HepG2 (cell line): ENCODE data around the gene SDC4. TPM values are rescaled to one million over a fixed set of nuclear protein-coding genes. Genes with fewer than 3 reads are reported as not detected.

ENCODE experiments used
- ATAC-seq: fragments of 200-7000 bp; cut with Tn5 transposase; 3 replicates; pipeline ENCODE4 v1.9.1; 2020; ENCODE audit warnings: mild to moderate bottlenecking, moderate library complexity
- BruUV-seq: library from RNA; stranded (reverse); fragments of 400-500 nt; replicated peaks from 2 replicates; lab custom pipeline; 2021; lab: Mats Ljungman, UMichigan
- CTCF ChIA-PET: fragments of 300-600 bp; formaldehyde crosslinking; extraction: SDS; loops from one replicate; lab custom pipeline; 2021; ENCODE audit warnings: low total read pairs, inconsistent platforms, low intra/inter-chr PET ratio; lab: Yijun Ruan, JAX
- POLR2A ChIA-PET: fragments of 350-600 bp; sonication (Branson Sonifier 250); formaldehyde crosslinking; loops from one replicate; lab custom pipeline; 2020; ENCODE audit warnings: antibody characterized with exemption, inconsistent platforms; lab: Yijun Ruan, JAX
- DNase-seq: peaks from one replicate; pipeline ENCODE4 v3.0.0-alpha.2; 2015; ENCODE audit warnings: low spot score
- FAIRE-seq: peaks from 3 replicates; lab custom pipeline; 2011; peaks lifted over from hg19 to GRCh38; lab: Jason Lieb, UNC
- H2AFZ ChIP-seq: one replicate; pipeline ENCODE4 v1.6.1; 2011; ENCODE audit warnings: low read length, inconsistent platforms
- H3K27ac ChIP-seq: fragments of 300-600 bp; 3 replicates; pipeline ENCODE4 v1.8.0; 2011; ENCODE audit warnings: mixed run types, mild to moderate bottlenecking, mixed read lengths, low read length, inconsistent platforms; ENCODE audit not compliant: insufficient read depth; ENCODE audit errors: extremely low read length
- H3K27me3 ChIP-seq, 2 experiments: fragments of 200-600 bp in 1 of 2; 2 replicates in 1 of 2; 3 replicates in 1 of 2; pipeline versions ENCODE4 v1.6.0 to v1.8.0; 2011; ENCODE audit warnings: low read length in 2 of 2, mild to moderate bottlenecking in 2 of 2, moderate library complexity in 2 of 2, inconsistent platforms in 1 of 2; ENCODE audit not compliant: insufficient read depth in 2 of 2, control insufficient read depth in 1 of 2
- H3K36me3 ChIP-seq, 2 experiments: fragments of 200-600 bp in 1 of 2; replicated peaks in 1 of 2; 2 replicates in 1 of 2; 3 replicates in 1 of 2; pipeline versions ENCODE4 v1.5.1 to v1.8.0; 2011; ENCODE audit warnings: low read length in 2 of 2, inconsistent platforms in 1 of 2; ENCODE audit not compliant: insufficient read depth in 2 of 2, control insufficient read depth in 1 of 2
- H3K4me1 ChIP-seq: 2 replicates; pipeline ENCODE4 v1.5.1; 2012; ENCODE audit warnings: low read length, inconsistent platforms; ENCODE audit not compliant: insufficient read depth
- H3K4me2 ChIP-seq: 2 replicates; pipeline ENCODE4 v1.6.0; 2011; ENCODE audit warnings: low read depth, low read length, inconsistent platforms
- H3K4me3 ChIP-seq, 3 experiments: fragments of 200-600 bp in 1 of 3; sonication (generic), shearing (Covaris generic) in 1 of 3; replicated peaks in 1 of 3; 2 replicates each; pipeline ENCODE4 v1.5.1; 2011 to 2016; ENCODE audit warnings: low read length in 3 of 3, inconsistent platforms in 2 of 3, low read depth in 2 of 3, mild to moderate bottlenecking in 2 of 3, control low read depth in 1 of 3, mixed read lengths in 1 of 3; ENCODE audit not compliant: insufficient read depth in 1 of 3
- H3K79me2 ChIP-seq: one replicate; pipeline ENCODE4 v1.6.1; 2011; ENCODE audit warnings: low read length, inconsistent platforms; ENCODE audit not compliant: insufficient read depth
- H3K9ac ChIP-seq: 2 replicates; pipeline ENCODE4 v1.6.0; 2011; ENCODE audit warnings: mild to moderate bottlenecking, low read depth, low read length, inconsistent platforms; ENCODE audit not compliant: insufficient read depth
- H3K9me3 ChIP-seq: 2 replicates; pipeline ENCODE4 v1.5.1; 2012; ENCODE audit warnings: mild to moderate bottlenecking, low read length
- H4K20me1 ChIP-seq: 2 replicates; pipeline ENCODE4 v1.6.0; 2011; ENCODE audit warnings: inconsistent platforms, mild to moderate bottlenecking, low read length, moderate library complexity; ENCODE audit not compliant: insufficient read depth
- AGO2 ChIP-seq: fragments of 200-400 bp; formaldehyde crosslinking; optimal IDR thresholded peaks from 2 replicates; pipeline ENCODE3; 2017; ENCODE audit warnings: mild to moderate bottlenecking, low read depth, low read length, moderate library complexity
- ARID3A ChIP-seq: IDR thresholded peaks from 2 replicates; pipeline ENCODE4 v1.6.1; 2012; ENCODE audit warnings: low read depth, low read length, improper control_type of control experiment
- ASH2L ChIP-seq: fragments of 300-600, 200-600 bp; sonication (generic); IDR thresholded peaks from 2 replicates; pipeline ENCODE4 v1.7.0; 2017; ENCODE audit warnings: low read depth, mild to moderate bottlenecking, moderate library complexity, mixed read lengths, low read length; ENCODE audit not compliant: insufficient read length
- ELF1 ChIP-seq: sonication (generic); formaldehyde crosslinking; IDR thresholded peaks from 2 replicates; pipeline ENCODE4 v1.4.0; 2020; ENCODE audit warnings: missing genetic modification reagents
- NFAT5 ChIP-seq: sonication (generic); formaldehyde crosslinking; IDR thresholded peaks from 2 replicates; pipeline ENCODE4 v1.4.0; 2020; ENCODE audit warnings: missing genetic modification reagents
- SKI ChIP-seq: fragments of 450-650 bp; IDR thresholded peaks from one replicate; pipeline ENCODE4 v1.6.1; 2018; ENCODE audit warnings: mild to moderate bottlenecking; ENCODE audit not compliant: partially characterized antibody
- SMYD3 ChIP-seq: sonication (generic); formaldehyde crosslinking; IDR thresholded peaks from 2 replicates; pipeline ENCODE4 v1.8.1; 2023; ENCODE audit warnings: mild to moderate bottlenecking, missing genetic modification reagents
- SOX6 ChIP-seq, 2 experiments: fragments of 450-650 bp in 1 of 2; sonication (generic) in 1 of 2; formaldehyde crosslinking in 1 of 2; IDR thresholded peaks; 2 replicates each; pipeline versions ENCODE4 v1.4.0 to v1.6.1; 2017 to 2020; ENCODE audit warnings: antibody characterized with exemption in 1 of 2, mild to moderate bottlenecking in 1 of 2, missing genetic modification reagents in 1 of 2
- ZBTB33 ChIP-seq: sonication (generic); formaldehyde crosslinking; IDR thresholded peaks from 2 replicates; pipeline ENCODE4 v1.4.0; 2020; ENCODE audit warnings: missing genetic modification reagents
- ZNF230 ChIP-seq: sonication (generic); formaldehyde crosslinking; IDR thresholded peaks from 2 replicates; pipeline ENCODE4 v1.4.0; 2020; ENCODE audit warnings: mild to moderate bottlenecking, missing genetic modification reagents
- ZNF615 ChIP-seq: sonication (generic); formaldehyde crosslinking; IDR thresholded peaks from 2 replicates; pipeline ENCODE4 v1.5.0; 2020; ENCODE audit warnings: mild to moderate bottlenecking, missing genetic modification reagents, borderline replicate concordance
- ZNF740 ChIP-seq: sonication (generic); formaldehyde crosslinking; IDR thresholded peaks from 2 replicates; pipeline ENCODE4 v1.4.0; 2020; ENCODE audit warnings: missing genetic modification reagents
- WGBS: methylation state at CpG from one replicate; pipeline ENCODE4 v1.1.6; 2017; ENCODE audit warnings: low lambda C conversion rate; 5-methylcytosine and 5-hydroxymethylcytosine counted together
- in situ Hi-C: cut with HindIII; loops from 2 replicates; pipeline ENCODE4 v1.10.0; 2017; ENCODE audit warnings: low pct_unique_long_range_greater_than_20kb; ENCODE audit not compliant: extremely low pct_ligation_motif_present
- intact Hi-C: fragments of 100-400 bp; cut with micrococcal nuclease; formaldehyde crosslinking; loops from one replicate; pipeline ENCODE4 v1.10.0; 2022; ENCODE audit not compliant: unreplicated experiment
- polyA plus RNA-seq, 8 experiments: library from polyadenylated mRNA; depleted of rRNA in 3 of 8; stranded (reverse) in 7 of 8; unstranded in 1 of 8; fragments of >200 nt; fragmentation: Illumina TruSeq in 4 of 8; extraction: Trizol in 4 of 8; gene quantifications; 2 replicates each; pipeline versions ENCODE4 v1.2.1 to v1.2.3, GENCODE V29; 2011 to 2016; ENCODE audit warnings: low read depth in 4 of 8, missing spikeins in 1 of 8, mixed read lengths in 1 of 8; ENCODE audit not compliant: insufficient read depth in 1 of 8
- total RNA-seq, 5 experiments: library from RNA; depleted of rRNA; stranded (reverse); fragments of >200 nt; fragmentation: Illumina TruSeq; extraction: Trizol; gene quantifications; 2 replicates each; pipeline ENCODE4 v1.2.3, GENCODE V29; 2016; ENCODE audit warnings: low read depth in 1 of 5

Gene SDC4
- total and polyA plus RNA-seq, 2 of the 13 experiments (the other 11 are each of a cell fraction or from before 2014, with no cell fraction given): 49.0 to 65.1 TPM

GRCh38 chr20:45336530-45337366 lies 11.5 kb downstream of the SDC4 start:
- ATAC-seq (peak; percentile 65), DNase-seq (peak; percentile 88), FAIRE-seq (peak; percentile 95)
- intact Hi-C loops (loop anchor here (1.0 to 2.0 kb wide), 2 partner anchors 14 to 23 kb away; no protein-coding TSS in a partner anchor), in situ Hi-C loops (no loop called here)
- peaks cover 37% of the 10 kb centered on the region for H3K79me2 ChIP-seq
- no peaks in the 10 kb centered on the region for H4K20me1 ChIP-seq
- ChIA-PET POLR2A (interaction anchor here (1.1 to 23.9 kb wide), 10 partner anchors 7 to 545 kb away, joined by 3 to 1422 read pairs (median 12); partner anchors contain the start of genes DNTTIP1, PIGT, SDC4 and SYS1), CTCF (interaction anchor here (0.8 kb wide), 1 partner anchor 13 kb away, joined by 3 read pairs; no protein-coding TSS in a partner anchor)
- H3K9ac ChIP-seq: peak overlapping the region; percentile 70
- BruUV-seq: no TSS peak
- 55% methylated on average over 10 of the region's 11 CpGs for WGBS
- H3K27me3 ChIP-seq: no peaks in the 10 kb centered on the region
- peak overlapping the region; percentile 31 to 57 (median 32) for H3K4me3 ChIP-seq
- no peaks in the 10 kb centered on the region for H3K9me3 ChIP-seq
- H3K36me3 ChIP-seq: peaks cover 10 to 19% of the 10 kb centered on the region in 2 experiments; a peak in 4 of 5 replicates
- H2AFZ ChIP-seq: no peak overlapping the region
- peaks cover 59% of the 10 kb centered on the region for H3K4me1 ChIP-seq
- H3K27ac ChIP-seq: peak overlapping the region; percentile 80
- peak overlapping the region; percentile 84 for H3K4me2 ChIP-seq
- TF ChIP-seq ZNF740 (CRISPR knock-in tag) (no peak), ZNF615 (CRISPR knock-in tag) (no peak), SMYD3 (no peak), ZBTB33 (peak; percentile 80; the same call in 1 of the 2 replicates), ARID3A (peak; percentile 44; the same call in 1 of the 2 replicates), AGO2 (peak; percentile 26), NFAT5 (CRISPR knock-in tag) (0 out of 2 replicates have a peak, but pooled peaks have one; percentile 43), SKI (no peak), ZNF230 (CRISPR knock-in tag) (0 out of 2 replicates have a peak, but pooled peaks have one; percentile 58), ASH2L (peak; percentile 86), ELF1 (CRISPR knock-in tag) (no peak), SOX6 (IDR thresholded peaks at IDR 0.05) (no peak), SOX6 (CRISPR knock-in tag; IDR thresholded peaks at IDR 0.05) (peak; percentile 50; the same call in 1 of the 2 replicates)
